GM18858 (cell line): ENCODE results near the gene BEGAIN.

Experiments
- ATAC-seq: cut with Tn5 transposase; IDR thresholded peaks from one replicate; pipeline ENCODE4 v1.9.1; 2021; ENCODE audit not compliant: unreplicated experiment

BEGAIN gene

DNA sequence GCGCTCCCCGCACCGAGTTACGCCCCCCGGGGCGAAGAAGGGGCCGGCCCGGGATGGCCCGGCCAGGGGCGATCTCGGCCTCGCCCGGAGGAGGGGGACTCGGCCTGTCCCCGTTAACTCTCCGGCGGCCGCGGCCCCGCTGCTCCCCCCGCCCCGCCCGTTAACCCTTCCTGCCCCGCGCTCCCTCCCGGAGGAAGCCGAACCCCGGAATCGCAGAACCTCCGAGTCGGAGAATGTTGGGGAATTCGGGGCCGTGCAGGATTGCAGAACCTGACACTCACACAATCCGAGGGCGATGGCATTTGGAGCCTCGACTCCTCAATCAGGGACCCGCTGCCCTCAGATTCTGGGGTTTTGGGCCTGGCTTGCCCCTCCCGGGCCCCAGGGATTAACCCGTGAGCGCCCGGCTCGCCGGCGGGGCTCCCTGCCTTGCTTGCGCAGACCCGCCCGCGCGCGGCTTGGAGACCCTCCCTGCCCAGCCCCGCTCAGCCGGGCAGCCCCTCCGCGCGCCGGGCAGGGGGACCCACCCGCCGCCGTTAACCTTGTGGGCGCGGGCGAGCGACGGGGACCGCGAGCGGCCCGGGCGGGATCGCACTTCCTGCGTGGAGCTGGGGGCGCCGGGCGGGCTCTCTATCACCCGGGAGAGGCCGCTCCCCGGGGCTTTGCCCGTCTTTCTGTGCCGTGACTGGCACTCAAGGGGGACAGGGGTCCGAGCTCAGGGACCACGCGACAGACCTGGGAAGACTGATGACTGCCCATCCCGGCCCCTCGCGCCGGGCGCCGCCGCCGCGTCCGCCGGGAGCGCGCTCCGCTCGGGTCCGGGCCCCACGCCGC lies 18.8 kb downstream of the BEGAIN start:
- no peak for ATAC-seq

DNA sequence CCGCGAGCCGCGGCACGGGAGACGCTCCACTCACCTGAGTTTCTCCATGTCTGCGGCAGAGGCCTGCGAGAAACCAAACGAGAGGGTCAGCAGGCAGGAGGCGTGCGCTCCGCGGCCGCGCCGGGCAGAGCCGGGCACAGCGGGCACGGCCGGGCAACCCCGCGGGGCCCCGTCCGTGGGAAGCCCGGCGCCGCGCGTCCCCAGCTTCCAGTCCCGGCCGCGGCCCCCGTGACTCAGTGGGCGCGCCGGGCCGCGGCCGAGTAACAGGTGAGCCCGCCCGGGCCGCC lies 19.4 kb downstream of the BEGAIN start:
- no peak for ATAC-seq

DNA sequence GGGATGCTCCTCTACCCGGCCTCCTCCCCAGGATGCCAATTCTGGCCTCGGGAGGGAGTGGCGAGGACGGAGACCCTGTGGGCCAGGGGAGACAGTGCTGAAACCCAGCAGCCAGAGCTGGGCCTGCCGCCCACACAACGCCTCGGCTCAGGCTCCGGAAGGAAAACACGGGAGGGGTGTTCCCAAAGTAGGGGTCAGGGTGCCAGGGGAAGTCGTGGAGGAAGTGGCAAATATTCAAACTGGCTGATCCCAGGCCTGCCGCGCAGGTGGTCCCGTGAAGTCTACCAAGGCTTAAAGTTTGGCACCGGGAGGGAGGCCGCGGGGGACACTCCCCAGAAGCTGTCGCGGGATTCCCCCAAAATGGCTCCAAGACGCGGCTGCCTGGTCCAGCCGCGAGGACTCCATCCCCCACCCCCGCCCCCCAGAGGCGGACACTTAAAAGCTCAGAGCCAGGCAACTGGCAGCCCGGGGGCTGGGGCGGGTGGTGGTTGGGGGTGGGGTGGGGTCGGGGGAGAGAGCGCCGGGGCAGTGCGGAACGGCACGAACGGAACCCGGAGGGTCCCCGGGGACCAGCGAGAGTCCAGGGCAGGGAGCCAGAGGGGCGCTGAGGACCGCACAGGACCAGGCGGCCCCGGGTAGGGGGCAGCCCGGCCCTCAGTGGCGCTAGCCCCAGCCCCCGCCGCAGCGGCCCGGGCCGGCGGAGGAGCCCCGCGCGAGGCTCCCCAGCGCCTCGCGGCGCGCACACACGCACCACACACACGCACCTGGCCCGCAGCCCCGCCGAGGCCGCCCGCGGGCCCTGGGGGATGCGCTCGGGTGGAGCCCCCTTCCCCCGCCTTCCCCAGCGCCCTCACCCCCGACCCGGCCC lies 20.0 kb downstream of the BEGAIN start:
- ATAC-seq: no peak

DNA sequence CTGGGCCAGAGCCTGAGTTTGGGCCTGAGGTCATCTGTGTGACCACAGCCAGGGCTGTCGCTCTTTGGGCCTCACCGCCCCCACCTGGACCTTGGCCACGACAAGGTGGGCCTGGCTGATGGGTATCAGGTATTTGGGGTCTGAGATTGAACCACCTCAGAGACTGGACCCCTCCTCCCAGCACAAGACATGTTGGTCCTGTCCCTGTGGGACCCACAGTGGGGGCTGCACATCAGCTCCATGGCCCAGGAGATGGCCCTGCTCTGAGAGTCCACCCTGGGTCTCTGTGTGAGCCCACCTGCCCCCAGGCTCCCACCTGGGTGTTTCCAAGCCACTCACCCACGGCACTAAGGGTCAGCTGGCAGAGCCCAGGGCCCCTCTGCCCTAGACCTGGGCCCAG lies 20.6 kb downstream of the BEGAIN start:
- ATAC-seq: no peak

DNA sequence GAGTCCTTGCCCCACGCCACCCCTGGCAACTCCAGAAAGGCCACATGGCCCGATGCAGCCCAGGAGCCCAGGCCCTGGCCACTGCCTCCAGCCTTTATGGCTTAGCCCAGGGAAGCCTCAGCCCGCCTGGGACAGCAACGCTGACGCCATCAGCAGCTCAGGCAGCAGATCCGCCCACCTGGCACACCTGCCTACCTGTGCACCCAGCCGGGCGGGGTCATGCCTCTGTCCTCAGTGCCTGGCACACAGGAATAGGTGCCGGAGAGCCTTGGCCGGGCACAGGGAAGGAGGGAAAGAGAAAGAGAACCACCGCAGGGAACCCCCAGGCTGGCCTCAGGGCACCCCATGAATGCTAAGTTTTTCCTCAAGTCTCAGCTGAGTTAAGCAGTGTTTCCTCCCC lies 21.1 kb downstream of the BEGAIN start:
- no peak for ATAC-seq

DNA sequence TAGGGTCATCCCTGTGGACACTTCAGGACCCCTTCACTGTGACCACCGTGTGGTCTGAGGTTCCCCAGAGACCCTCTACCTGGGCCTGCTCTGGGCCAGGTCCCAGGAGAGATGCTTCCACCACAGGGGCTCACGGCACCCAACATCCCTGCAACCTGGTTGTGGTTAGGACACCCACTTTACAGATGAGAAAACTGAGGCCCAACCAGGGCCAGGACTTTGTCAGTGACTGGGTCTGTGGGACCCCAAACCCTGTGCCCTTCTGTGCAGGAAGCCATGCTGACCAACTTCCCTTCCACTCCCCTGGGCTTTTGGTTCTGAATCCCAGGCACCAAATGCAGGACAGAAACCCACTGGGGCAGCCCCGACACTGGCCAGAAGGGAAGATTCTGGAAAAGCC lies 21.6 kb downstream of the BEGAIN start:
- no peak for ATAC-seq

DNA sequence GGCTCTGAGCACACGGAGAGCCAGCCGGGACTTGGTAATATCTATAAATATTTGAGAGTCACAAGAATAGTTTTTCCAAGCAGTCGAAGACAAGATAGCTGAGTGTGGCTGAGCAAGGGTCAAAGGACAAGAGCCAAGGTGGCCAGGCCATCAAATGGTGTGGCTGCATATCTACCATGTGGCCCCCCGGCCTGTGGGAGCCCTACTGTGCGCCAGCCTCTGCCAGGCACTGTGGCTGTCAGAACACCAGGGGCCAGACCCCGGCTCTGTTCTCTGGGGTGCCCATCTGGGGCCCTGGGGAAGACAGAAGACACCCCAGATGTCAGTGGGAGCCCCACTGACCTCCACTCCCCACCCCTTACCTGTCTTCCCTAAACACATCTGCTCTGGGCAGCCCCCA lies 22.7 kb downstream of the BEGAIN start:
- ATAC-seq: no peak

DNA sequence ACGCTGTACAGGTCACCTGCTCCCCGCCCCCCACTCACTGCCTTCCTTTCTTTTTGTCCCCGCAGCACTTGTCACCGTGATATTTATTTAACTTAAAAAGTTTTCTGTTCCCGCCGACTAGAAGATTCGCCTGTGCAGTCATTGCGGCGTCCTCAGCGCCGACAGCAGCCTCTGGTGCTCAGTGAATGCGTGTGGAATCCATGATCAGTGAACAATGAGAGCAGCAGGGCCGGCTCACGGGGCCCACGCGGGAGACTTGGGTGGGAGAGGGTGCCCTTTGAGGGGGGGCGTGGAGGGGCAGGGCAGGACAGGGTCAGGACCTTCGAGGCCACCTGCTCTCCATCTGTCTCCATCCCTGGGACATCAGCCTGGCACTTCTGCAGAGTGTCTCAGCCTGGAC lies 24.5 kb downstream of the BEGAIN start:
- no peak for ATAC-seq

DNA sequence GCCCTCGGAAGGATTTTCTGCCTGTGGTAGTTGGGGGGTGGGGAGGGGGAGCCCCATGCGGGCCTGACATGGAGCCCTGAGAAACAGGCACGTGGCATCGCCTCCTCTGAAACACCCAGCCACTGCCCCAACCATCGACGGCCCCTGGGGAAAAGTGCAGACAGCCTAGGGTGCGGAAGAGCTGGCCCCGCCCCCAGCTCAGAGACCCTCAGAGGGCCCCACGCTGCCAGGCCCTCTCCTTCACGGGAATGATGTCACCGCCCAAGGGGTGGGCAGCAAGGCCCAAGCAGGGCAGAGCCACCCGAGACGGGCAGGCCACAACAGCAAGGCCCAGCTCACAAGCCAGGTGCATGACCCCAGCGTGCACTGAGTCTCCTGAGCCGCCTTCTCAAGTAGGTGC lies 26.2 kb downstream of the BEGAIN start:
- ATAC-seq: no peak

DNA sequence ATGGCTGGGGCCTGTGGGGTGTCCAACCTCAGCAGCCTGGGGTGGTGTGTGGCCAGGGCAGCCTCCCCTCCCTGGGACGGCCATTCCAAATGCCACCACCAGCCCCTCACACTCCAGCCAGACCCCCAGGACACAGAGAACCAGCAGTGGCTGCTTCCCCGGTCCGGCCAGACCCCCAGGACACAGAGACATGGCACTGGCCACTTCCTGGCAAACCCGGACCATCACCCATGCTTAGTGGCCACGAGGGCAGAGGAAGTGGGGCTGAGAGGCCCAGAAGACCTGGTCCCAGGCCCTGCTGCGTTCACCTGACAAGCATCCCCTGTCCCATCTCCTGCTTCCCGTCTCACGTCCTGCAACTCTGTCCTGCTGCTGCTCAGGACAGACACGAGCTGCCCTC lies 26.7 kb downstream of the BEGAIN start:
- ATAC-seq: no peak

DNA sequence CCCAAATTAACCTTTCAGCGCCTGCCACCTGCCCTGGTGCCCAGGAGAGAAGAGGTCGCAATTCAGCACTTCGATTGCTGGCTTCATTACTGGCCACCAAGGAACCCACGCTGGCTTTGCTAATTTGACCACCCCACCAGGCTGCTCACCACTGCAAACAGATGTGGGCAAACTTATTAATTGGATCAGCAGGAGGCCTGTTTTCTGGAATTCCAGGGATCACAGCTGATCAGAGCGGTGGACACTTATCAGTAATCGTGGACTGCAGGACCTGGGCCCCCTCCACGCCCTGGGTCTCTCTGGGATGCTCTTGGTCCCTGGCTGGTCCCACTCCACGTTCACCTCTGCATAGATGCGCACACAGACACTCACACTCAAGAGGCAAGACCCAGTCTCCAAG lies 27.8 kb downstream of the BEGAIN start:
- ATAC-seq: no peak

DNA sequence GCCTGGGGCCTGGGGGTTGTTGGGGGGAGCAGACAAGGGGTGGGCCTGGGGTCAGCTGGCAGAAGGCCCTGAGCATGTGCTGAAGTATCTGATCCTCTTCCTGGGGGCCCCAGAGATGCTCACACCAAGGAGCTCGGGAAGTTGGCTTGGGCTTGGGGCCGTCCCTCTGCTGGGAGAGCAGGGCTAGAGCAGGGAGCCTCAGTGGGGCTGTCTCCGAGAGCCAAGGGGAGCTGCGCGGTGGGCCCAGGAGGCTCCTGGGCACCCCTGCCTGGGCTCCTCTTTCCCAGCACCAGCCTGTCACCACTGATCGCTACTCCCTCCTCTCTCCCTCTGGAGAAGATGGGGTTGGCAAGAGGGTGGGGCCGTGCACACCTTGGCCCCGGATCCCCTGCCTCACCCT lies 28.3 kb downstream of the BEGAIN start:
- no peak for ATAC-seq

DNA sequence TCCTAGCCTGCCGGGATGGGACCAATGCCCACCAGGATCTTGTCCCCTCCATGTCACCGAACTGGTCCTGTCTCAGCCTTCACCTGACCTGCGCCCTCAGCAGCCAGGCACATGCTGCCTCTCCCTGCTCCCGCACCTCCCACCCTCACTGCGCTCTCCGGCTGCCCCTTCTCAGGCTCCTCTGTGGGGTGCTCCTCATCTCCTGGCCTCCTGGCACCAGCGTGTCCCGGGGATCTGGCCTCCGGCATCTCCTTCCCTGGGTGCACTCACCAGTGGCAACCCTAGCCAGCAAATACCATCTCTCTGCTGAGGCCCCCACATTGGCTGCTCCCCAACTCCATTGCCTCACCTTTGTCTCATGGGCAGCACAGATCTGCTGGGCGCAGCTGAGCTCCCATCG lies 29.0 kb downstream of the BEGAIN start:
- no peak for ATAC-seq

DNA sequence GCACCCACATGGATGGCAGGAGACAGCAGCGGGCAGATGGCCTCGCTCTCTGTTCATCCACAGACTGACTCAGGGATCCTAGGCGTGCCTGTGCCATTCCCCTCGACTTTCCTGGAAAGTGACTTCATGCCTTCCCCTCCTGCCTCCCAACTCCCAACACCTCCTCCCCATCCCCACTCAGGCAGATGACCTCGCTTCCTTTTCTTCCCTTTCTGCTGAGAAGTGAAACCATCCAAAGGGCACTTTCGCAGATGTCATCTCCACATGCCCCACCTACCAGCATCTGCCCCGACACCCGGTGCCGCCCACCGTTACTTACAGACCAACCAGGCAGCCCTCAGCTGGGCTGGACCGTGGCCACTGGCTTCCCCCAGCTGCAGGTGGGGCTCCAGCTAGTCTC lies 29.6 kb downstream of the BEGAIN start:
- ATAC-seq: no peak

DNA sequence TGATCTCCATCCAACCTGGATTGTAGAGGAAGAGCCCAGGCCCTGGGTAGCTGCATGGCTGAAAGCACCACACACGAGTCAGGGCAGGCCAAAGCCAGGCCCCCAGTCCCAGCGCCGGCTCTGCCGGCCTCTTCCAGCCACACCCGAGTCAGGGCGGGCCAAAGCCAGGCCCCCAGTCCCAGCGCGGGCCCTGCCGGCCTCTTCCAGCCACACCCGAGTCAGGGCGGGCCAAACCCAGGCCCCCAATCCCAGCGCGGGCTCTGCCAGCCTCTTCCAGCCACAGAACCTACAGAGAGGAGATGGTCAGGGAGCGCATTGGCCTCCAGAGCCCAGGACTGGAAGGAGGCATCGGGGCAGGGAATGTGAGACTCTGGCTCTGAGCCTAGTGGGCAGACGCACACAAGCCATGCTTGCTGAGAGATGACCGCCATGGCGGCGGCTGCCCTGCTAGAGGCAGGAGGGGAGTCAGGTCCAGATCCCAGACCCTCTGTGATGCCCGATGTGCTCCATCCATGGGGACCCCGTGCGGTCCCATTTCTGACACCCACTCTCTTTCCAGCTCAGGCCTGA lies 30.2 kb downstream of the BEGAIN start:
- ATAC-seq: no peak

DNA sequence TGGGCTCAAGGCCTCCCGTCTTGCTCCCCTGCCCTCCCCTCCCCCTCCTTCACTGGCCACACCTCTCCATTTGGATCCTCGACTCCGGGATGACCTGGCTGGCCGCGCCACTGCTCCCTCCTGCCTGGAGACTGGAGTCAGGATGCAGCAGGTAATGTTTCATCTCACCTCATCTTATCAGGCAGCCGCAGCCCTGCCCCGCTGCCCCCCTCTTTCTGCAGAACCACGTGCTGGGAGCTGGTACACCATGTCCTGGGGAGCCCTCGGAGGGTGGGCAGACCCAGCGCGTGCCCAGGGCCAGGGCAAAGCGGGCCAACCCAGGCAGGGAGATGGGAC lies 31.1 kb downstream of the BEGAIN start:
- no peak for ATAC-seq

DNA sequence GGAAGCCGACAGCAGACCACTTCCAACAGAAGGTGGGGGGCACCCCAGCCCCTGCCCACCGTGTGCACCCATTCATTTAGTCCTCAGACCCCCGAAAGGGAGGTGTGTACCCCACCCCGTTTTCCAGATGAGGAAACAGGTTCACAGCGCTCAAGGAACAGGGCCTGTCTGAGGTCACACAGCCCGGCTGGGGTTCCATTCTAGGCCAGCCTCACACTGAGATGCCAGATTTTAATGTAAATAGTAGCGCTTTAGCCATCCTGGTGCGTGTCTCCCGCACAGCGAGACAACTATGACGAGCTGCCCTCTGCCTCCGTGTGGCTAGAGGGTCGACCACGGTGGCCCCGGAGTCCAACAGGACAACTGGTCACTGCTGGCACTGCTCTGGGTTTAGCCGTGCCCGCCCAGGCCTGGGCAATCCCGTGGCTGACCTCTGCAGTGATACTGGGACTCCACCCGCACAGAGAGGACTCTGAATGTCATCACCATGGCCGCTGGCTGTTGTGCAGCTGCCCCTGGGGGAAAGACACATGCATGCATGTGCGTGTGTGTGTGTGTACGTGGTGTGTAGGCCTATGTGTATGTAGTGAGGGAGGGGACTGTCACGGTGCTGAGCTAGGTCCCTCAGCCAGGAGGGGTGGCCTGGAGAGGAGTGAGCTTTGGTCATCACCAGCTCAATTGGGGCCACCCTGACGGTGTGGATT lies 31.6 kb downstream of the BEGAIN start:
- ATAC-seq: no peak

DNA sequence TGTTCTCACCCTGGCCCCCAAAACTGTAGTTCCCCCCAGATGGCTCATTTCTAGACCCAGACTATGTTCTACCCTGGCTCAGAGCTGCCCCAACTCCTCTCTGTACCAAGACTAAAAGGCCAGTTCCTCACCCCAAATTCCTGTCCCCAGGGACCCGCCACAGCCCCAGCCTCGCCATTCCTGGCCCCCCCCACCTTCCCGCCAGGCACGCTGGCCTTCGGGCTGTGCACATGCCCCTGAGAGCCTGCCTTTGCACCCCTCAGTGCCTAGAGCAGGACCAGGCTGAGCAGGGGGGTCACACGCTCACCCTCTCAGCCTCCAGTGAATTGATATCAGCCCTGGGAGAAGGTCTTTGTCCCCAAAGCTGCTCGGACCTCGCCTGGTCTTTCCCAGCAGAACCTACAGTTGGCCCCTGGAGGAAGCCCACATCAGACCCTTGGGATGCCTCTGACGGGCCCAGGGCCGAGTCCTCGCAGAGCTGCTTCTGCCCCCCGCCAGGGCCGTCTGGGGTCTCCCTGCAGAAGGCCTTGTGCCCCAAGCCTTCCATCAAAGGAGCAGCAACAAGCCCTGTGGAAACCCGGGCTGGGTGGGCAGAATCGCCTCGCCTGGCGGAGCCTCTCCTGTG lies 32.4 kb downstream of the BEGAIN start:
- no peak for ATAC-seq

DNA sequence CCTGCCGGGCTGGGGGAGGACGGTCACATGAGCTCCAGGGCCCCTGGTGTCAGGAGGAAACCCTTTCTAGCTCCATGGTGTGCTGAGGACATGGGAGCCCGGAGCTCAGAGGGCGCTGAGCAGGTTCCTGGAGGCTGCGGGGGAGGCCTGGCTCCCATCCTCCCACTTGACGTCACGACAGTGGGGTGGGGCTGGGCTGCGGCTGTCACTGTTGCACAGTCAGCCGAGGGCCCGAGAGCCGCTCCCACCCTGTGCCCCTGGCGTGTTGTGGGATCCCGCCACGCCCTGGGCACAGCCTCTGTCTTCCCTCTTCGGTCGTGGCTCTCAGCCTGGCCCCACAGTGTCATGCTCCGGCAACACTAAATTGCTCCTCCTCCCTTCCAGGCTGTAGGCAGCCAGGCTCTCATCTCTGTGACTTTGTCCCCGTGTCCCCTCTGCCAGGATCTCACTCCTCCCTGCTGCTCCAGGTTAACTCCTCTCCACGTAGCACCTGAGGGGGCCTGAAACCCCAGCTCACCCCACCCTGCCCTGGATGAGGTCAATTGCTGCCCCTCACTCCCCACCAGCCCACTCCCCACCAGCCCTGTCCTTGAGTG lies 33.0 kb downstream of the BEGAIN start:
- no peak for ATAC-seq

DNA sequence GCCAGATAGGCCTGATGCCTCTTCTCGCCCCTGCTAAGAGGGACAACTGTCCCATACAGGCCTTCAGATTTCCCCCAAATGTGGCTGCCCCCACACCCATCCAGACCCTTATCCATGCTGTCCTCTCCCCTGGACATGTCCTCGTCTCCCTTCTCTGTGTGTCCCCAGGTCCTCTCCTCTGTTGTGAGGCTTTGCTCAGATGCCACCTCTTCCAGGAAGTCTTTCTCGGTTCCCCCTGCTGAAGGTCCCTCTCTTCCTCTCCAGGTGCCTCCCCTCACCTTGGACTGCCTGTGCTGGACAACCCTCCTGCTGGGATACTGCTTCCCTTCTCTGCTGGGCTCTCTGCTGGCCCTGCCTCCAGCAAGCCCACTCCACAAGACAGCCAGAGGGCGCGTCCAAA lies 33.7 kb downstream of the BEGAIN start:
- ATAC-seq: no peak
